ENCODE results near the gene SEMA4C. TPM values are rescaled to one million over a fixed set of nuclear protein-coding genes. Genes with fewer than 3 reads are reported as not detected.

The SEMA4C gene
- polyA plus RNA-seq, 1 experiment = 16.8 TPM

DNA sequence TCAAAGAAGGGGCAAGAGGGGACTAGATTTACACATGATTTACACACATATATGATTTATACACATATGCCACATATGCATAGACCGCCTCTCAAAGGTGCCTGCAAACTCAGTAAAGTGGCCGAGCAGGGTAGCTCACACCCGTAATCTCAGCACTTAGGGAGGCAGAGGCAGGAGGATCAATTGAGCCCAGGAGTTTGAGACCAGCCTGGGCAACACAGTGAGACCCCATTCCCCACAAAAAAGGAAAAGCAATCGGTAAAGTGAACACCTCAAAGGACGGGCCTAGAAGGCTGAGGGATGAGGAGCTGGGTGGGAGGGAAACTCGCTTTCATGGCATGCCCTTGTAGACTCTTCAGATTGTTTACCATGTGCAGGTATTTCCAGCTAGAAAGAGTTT is 17.2 kb downstream of the SEMA4C start:
- ChIA-PET POLR2A (no interaction called here), CTCF (interaction anchor here (1.0 kb wide), 1 partner anchor 98 kb away, joined by 4 read pairs; no protein-coding TSS in a partner anchor)
- H3K9me3 ChIP-seq (ENCODE audit: control insufficient read depth, insufficient read depth, low read length) = no peaks in the 10 kb centered on the region; the same call in 1 of the 2 replicates
- no peak for DNase-seq (ENCODE audit: low read depth, low spot score)
- no peaks in the 10 kb centered on the region for H3K27me3 ChIP-seq (ENCODE audit: control insufficient read depth, insufficient read depth, low read length)
- TF ChIP-seq, protein P1, sequence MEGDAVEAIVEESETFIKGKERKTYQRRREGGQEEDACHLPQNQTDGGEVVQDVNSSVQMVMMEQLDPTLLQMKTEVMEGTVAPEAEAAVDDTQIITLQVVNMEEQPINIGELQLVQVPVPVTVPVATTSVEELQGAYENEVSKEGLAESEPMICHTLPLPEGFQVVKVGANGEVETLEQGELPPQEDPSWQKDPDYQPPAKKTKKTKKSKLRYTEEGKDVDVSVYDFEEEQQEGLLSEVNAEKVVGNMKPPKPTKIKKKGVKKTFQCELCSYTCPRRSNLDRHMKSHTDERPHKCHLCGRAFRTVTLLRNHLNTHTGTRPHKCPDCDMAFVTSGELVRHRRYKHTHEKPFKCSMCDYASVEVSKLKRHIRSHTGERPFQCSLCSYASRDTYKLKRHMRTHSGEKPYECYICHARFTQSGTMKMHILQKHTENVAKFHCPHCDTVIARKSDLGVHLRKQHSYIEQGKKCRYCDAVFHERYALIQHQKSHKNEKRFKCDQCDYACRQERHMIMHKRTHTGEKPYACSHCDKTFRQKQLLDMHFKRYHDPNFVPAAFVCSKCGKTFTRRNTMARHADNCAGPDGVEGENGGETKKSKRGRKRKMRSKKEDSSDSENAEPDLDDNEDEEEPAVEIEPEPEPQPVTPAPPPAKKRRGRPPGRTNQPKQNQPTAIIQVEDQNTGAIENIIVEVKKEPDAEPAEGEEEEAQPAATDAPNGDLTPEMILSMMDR (IDR thresholded peaks at IDR 0.05; ENCODE audit: low read depth, low read length) = no peak
- no peak overlapping the region for H3K4me3 ChIP-seq (ENCODE audit: low read depth, low read length)
- H3K27ac ChIP-seq (ENCODE audit: low read depth, low read length) = no peak overlapping the region

DNA sequence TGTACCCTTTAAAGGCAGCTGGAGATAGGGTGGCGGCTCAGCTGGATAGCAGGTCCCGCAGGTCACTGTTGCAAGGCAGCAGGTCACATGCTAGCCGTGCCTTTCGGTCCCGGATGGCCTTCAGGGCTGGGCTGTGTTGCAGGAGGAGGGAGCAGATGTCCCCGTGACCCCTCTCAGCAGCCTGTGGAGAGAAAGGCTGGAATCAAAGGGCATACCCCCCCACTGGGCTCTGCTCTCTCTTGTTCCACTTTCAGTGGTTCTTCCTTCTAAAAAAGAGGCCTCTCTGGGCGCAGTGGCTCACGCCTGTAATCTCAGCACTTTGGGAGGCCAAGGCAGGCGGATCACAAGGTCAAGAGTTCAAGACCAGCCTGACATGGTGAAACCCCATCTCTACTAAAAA is 21.6 kb downstream of the SEMA4C start:
- no peak overlapping the region for H3K27ac ChIP-seq (ENCODE audit: low read depth, low read length)
- no peaks in the 10 kb centered on the region for H3K9me3 ChIP-seq (ENCODE audit: control insufficient read depth, insufficient read depth, low read length)
- POLR2A ChIA-PET = no interaction called here
- TF ChIP-seq, protein P1 (IDR thresholded peaks at IDR 0.05; ENCODE audit: low read depth, low read length) = no peak
- no peak for DNase-seq (ENCODE audit: low read depth, low spot score)
- CTCF ChIA-PET = interaction anchor here (1.1 to 1.7 kb wide), 2 partner anchors 10 to 113 kb away, joined by 3 to 8 read pairs; partner anchors contain the start of gene ANKRD39
- H3K4me3 ChIP-seq (ENCODE audit: low read depth, low read length) = no peak overlapping the region
- H3K27me3 ChIP-seq (ENCODE audit: control insufficient read depth, insufficient read depth, low read length) = no peaks in the 10 kb centered on the region

DNA sequence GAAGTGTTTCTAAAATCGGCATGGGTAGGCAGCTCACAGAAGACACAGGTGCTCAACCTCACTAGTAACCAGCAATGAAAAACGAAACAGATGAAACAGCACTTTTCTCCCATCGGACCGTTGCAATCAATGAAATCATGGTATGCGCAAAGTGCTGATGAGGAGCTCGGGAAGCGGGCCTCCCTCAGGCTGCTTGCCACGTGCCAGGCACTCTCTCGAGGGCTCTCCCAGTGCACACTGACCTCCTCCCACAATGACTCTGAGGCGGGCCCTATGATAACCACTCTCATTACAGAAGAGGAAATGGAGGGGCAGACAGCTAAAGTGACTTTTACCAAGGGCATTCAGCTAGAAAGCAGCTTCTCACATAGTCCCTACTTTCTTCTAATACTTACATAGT is 22.3 kb downstream of the SEMA4C start:
- H3K27ac ChIP-seq (ENCODE audit: low read depth, low read length) = no peak overlapping the region
- POLR2A ChIA-PET = no interaction called here
- H3K9me3 ChIP-seq (ENCODE audit: control insufficient read depth, insufficient read depth, low read length) = no peaks in the 10 kb centered on the region
- DNase-seq (ENCODE audit: low read depth, low spot score) = no peak
- no peak overlapping the region for H3K4me3 ChIP-seq (ENCODE audit: low read depth, low read length)
- CTCF ChIA-PET = interaction anchor here (1.7 kb wide), 1 partner anchor 10 kb away, joined by 8 read pairs; the partner anchor contains the start of gene ANKRD39
- TF ChIP-seq, protein P1 (IDR thresholded peaks at IDR 0.05; ENCODE audit: low read depth, low read length) = no peak
- no peaks in the 10 kb centered on the region for H3K27me3 ChIP-seq (ENCODE audit: control insufficient read depth, insufficient read depth, low read length)

DNA sequence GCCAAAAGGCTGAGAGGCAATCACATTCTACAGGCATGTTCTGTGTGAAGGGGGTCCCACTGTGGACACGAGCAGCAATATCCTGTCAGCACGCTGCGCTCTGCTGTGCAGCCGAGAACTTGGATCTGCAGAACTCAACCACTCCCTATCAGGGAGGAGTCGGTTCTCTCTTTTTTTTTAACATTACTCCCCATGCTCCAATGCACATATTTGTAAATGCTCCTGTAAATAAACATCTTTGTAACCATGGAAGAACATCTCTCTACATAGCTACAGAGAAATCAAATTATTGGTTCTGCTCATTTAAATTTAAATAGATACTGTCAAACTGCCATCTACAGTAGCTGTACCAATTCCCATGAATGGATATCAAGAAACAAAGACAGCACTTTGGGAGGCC is 23.1 kb downstream of the SEMA4C start:
- no peaks in the 10 kb centered on the region for H3K27me3 ChIP-seq (ENCODE audit: control insufficient read depth, insufficient read depth, low read length)
- POLR2A ChIA-PET = no interaction called here
- CTCF ChIA-PET = interaction anchor here (0.6 to 1.7 kb wide), 2 partner anchors 11 to 113 kb away, joined by 3 to 8 read pairs; partner anchors contain the start of gene ANKRD39
- no peak for DNase-seq (ENCODE audit: low read depth, low spot score)
- no peak overlapping the region for H3K27ac ChIP-seq (ENCODE audit: low read depth, low read length)
- no peaks in the 10 kb centered on the region for H3K9me3 ChIP-seq (ENCODE audit: control insufficient read depth, insufficient read depth, low read length)
- H3K4me3 ChIP-seq (ENCODE audit: low read depth, low read length) = no peak overlapping the region
- TF ChIP-seq, protein P1 (IDR thresholded peaks at IDR 0.05; ENCODE audit: low read depth, low read length) = no peak

DNA sequence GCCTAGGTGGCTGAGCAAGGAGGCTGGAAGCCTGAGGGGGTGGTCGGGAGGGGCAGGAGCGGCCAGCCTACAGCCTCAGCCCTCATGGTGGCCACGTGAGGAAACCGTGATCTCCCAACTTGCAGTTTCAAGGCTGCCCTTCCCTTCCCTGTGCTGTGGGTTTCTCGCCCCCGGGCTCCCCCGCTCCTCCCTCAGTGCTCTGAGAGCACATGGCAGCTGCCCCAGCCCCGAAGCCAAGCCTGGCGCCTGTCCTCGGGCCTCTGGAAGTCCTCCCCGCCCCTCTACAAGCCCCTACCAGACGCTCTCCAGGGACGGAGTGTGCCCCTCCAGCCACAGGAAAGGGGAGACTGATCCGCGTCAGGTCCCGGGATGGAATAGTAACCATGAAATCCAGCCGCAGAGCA is 25.5 kb downstream of the SEMA4C start:
- CTCF ChIA-PET = interaction anchor here (0.6 to 0.8 kb wide), 2 partner anchors 117 to 335 kb away, joined by 3 to 10 read pairs; no protein-coding TSS in a partner anchor
- TF ChIP-seq, protein P1 (IDR thresholded peaks at IDR 0.05; ENCODE audit: low read depth, low read length) = no peak
- no peak for DNase-seq (ENCODE audit: low read depth, low spot score)
- Histone ChIP-seq H3K9me3 (ENCODE audit: control insufficient read depth, insufficient read depth, low read length) (no peaks in the 10 kb centered on the region), H3K27me3 (ENCODE audit: control insufficient read depth, insufficient read depth, low read length) (no peaks in the 10 kb centered on the region), H3K27ac (ENCODE audit: low read depth, low read length) (no peak overlapping the region), H3K4me3 (ENCODE audit: low read depth, low read length) (no peak overlapping the region)
- POLR2A ChIA-PET = interaction anchor here (0.7 kb wide), 1 partner anchor 12 kb away, joined by 7 read pairs; no protein-coding TSS in a partner anchor
